ENCODE data around the gene PPP1R13B. TPM values are rescaled to one million over a fixed set of nuclear protein-coding genes. Genes with fewer than 3 reads are reported as not detected.

Gene PPP1R13B
- total and polyA plus RNA-seq, 12 donors: 9.6 to 42.4 (median 22.6) TPM

GRCh38 chr14:103879570-103880347 lies 32.4 kb upstream of the PPP1R13B start:
- Histone ChIP-seq H3K4me1 (replicated peaks in 1 of 2) (peaks cover 26 to 35% of the 10 kb centered on the region in 2 donors), H3K4me3 (peak overlapping the region in 1 of 4 donors; percentile 39), H3K27ac (peak overlapping the region; percentile 13 to 89 (median 79)), H3K36me3 (replicated peaks in 1 of 2) (no peaks in the 10 kb centered on the region), H3K27me3 (no peaks in the 10 kb centered on the region), H3K9me3 (replicated peaks in 1 of 3) (no peaks in the 10 kb centered on the region)
- TF ChIP-seq, protein P1, sequence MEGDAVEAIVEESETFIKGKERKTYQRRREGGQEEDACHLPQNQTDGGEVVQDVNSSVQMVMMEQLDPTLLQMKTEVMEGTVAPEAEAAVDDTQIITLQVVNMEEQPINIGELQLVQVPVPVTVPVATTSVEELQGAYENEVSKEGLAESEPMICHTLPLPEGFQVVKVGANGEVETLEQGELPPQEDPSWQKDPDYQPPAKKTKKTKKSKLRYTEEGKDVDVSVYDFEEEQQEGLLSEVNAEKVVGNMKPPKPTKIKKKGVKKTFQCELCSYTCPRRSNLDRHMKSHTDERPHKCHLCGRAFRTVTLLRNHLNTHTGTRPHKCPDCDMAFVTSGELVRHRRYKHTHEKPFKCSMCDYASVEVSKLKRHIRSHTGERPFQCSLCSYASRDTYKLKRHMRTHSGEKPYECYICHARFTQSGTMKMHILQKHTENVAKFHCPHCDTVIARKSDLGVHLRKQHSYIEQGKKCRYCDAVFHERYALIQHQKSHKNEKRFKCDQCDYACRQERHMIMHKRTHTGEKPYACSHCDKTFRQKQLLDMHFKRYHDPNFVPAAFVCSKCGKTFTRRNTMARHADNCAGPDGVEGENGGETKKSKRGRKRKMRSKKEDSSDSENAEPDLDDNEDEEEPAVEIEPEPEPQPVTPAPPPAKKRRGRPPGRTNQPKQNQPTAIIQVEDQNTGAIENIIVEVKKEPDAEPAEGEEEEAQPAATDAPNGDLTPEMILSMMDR (IDR thresholded peaks at IDR 0.05): no peak
- peak in 1 of 2 donors; percentile 40 for TF ChIP-seq POLR2A (IDR thresholded peaks at IDR 0.05)
- 16 to 31% (median 19%) methylated on average over 17 to 34 of the region's 34 CpGs for WGBS, 4 donors
- intact Hi-C loops (cut with DNase I): no loop called here
- DNase-seq: peak; percentile 74 to 89 (median 87)

- peak overlapping the region in 3 of 5 donors; percentile 79 to 89 (median 80) for H3K27ac ChIP-seq
- no peaks in the 10 kb centered on the region for H3K36me3 ChIP-seq (replicated peaks in 1 of 2)
- no peak for DNase-seq
- TF ChIP-seq, protein P1 (IDR thresholded peaks at IDR 0.05): no peak
- no peak for TF ChIP-seq POLR2A (IDR thresholded peaks at IDR 0.05)
- H3K4me1 ChIP-seq (replicated peaks in 1 of 2): peaks cover 26 to 35% of the 10 kb centered on the region in 2 donors
- H3K4me3 ChIP-seq: no peak overlapping the region
- 76 to 82% (median 78%) methylated on average over 16 of the region's 16 CpGs for WGBS, 4 donors
- no peaks in the 10 kb centered on the region for H3K9me3 ChIP-seq (replicated peaks in 1 of 3)
- H3K27me3 ChIP-seq: no peaks in the 10 kb centered on the region
- intact Hi-C loops (cut with DNase I): no loop called here
Measured at GRCh38 chr14:103879118-103879569, 31.8 kb upstream of the PPP1R13B start.

- no peaks in the 10 kb centered on the region for H3K9me3 ChIP-seq (replicated peaks in 1 of 3)
- H3K27me3 ChIP-seq: no peaks in the 10 kb centered on the region
- no peak for DNase-seq
- H3K27ac ChIP-seq: no peak overlapping the region
- no peaks in the 10 kb centered on the region for H3K36me3 ChIP-seq (replicated peaks in 1 of 2)
- TF ChIP-seq, protein P1 (IDR thresholded peaks at IDR 0.05): no peak
- no peak for TF ChIP-seq POLR2A (IDR thresholded peaks at IDR 0.05)
- intact Hi-C loops (cut with DNase I): no loop called here
- WGBS, 4 donors: 80 to 89% (median 86%) methylated on average over 11 of the region's 11 CpGs
- H3K4me1 ChIP-seq (replicated peaks in 1 of 2): peaks cover 26 to 35% of the 10 kb centered on the region in 2 donors
- no peak overlapping the region for H3K4me3 ChIP-seq
Measured at GRCh38 chr14:103878180-103878579, 30.8 kb upstream of the PPP1R13B start.

DNA sequence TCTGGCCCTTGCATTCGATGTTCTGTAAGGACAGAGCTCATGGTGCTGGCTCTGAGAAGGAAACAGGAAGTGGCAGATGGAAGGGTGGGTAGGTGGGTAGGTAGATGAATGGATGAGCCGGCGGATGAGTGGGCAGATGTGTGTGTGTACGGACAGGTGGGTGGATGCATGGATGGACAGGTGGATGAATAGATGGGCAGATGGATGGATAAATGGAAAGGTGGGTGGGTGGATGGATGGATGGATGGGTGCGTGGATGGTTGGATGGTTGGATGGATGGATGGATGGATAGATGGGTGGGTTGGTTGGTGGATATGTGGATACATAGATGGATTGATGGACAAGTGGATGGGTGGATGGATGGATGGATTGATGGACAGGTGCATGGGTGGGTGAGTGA lies 27.6 kb upstream of the PPP1R13B start:
- DNase-seq: no peak
- Histone ChIP-seq H3K4me3 (no peak overlapping the region), H3K4me1 (replicated peaks in 1 of 2) (peaks cover 5 to 9% of the 10 kb centered on the region in 2 donors), H3K9me3 (replicated peaks in 1 of 3) (no peaks in the 10 kb centered on the region), H3K27ac (no peak overlapping the region), H3K36me3 (replicated peaks in 1 of 2) (no peaks in the 10 kb centered on the region), H3K27me3 (no peaks in the 10 kb centered on the region)
- TF ChIP-seq, protein P1 (IDR thresholded peaks at IDR 0.05): no peak
- no peak for TF ChIP-seq POLR2A (IDR thresholded peaks at IDR 0.05)
- intact Hi-C loops (cut with DNase I): no loop called here
- 94 to 97% (median 95%) methylated on average over 5 of the region's 5 CpGs for WGBS, 4 donors

Measured in adrenal gland (tissue), 12 donors.